GM12878 (cell line): Measurements from ENCODE around the gene RNF7.

Experiments
- JUNB ChIP-seq: IDR thresholded peaks from 2 replicates; pipeline ENCODE4 v1.6.1; 2016; ENCODE audit warnings: antibody characterized with exemption, mild to moderate bottlenecking
- ZSCAN29 ChIP-seq: fragments of 450-650 bp; IDR thresholded peaks from 2 replicates; pipeline ENCODE4 v1.6.1; 2017; ENCODE audit warnings: mild to moderate bottlenecking, moderate library complexity

GRCh38 chr3:141708367-141708766, 29.7 kb upstream of the RNF7 start:
- TF ChIP-seq ZSCAN29: no peak
- TF ChIP-seq JUNB: no peak
